Measurements from ENCODE around the gene CCDC88C. TPM values are rescaled to one million over a fixed set of nuclear protein-coding genes. Genes with fewer than 3 reads are reported as not detected.

Gene CCDC88C
- polyA plus RNA-seq, 1 donor (not counting 4 experiments of a cell fraction or from before 2014, with no cell fraction given), result 2.4 TPM

DNA sequence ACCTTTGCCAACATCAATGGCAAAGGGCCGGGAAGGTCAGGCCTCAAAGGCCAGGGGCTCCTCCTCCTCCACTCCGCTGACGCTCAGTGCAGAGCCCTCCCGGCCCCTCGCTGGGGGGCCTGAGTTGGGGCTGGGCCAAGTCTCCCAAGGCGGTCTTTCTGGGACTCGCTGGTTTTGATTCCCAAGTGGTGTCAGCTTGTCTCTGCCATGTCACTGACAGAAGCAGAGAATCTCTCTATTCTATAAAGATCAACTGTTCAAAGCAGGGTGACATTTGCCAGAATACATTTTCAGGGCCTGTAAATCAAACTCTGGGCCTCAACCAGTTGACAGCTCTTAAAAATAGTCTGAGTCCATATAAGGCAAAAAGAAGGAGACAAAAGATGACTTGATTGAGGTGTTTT lies 75.9 kb downstream of the CCDC88C start:
- Histone ChIP-seq H3K79me2 (ENCODE audit: control insufficient read depth, insufficient read depth, low read length) (no peaks in the 10 kb centered on the region), H3K9ac (ENCODE audit: control insufficient read depth, extremely low read depth, insufficient read depth, low read length) (no peak overlapping the region), H4K20me1 (ENCODE audit: control insufficient read depth, extremely low read depth, insufficient read depth, low read length) (no peaks in the 10 kb centered on the region), H3K9me3 (ENCODE audit: control insufficient read depth, low read depth, low read length) (no peaks in the 10 kb centered on the region), H3K4me3 (ENCODE audit: control insufficient read depth in 2 of 3, extremely low read depth in 1 of 3, insufficient read depth in 2 of 3, low read depth in 1 of 3, low read length in 3 of 3) (no peak overlapping the region), H3K27ac (ENCODE audit: control insufficient read depth, insufficient read depth, low read length) (no peak overlapping the region), H3K4me1 (ENCODE audit: control insufficient read depth, extremely low read depth, insufficient read depth, low read length) (no peaks in the 10 kb centered on the region), H3K27me3 (ENCODE audit: control insufficient read depth, extremely low read depth, insufficient read depth, low read length) (no peaks in the 10 kb centered on the region), H2AFZ (ENCODE audit: control insufficient read depth, low read length) (no peak overlapping the region), H3K36me3 (ENCODE audit: control insufficient read depth in 2 of 2, extremely low read depth in 1 of 2, insufficient read depth in 2 of 2, low read length in 2 of 2) (no peaks in the 10 kb centered on the region), H3K4me2 (ENCODE audit: control insufficient read depth, extremely low read depth, insufficient read depth, low read depth, low read length) (no peak overlapping the region), H3K9me1 (ENCODE audit: control insufficient read depth, extremely low read depth, insufficient read depth, low read length) (no peaks in the 10 kb centered on the region)
- TF ChIP-seq EZH2 (IDR thresholded peaks at IDR 0.05; ENCODE audit: low read length), result no peak
- TF ChIP-seq, protein P1, sequence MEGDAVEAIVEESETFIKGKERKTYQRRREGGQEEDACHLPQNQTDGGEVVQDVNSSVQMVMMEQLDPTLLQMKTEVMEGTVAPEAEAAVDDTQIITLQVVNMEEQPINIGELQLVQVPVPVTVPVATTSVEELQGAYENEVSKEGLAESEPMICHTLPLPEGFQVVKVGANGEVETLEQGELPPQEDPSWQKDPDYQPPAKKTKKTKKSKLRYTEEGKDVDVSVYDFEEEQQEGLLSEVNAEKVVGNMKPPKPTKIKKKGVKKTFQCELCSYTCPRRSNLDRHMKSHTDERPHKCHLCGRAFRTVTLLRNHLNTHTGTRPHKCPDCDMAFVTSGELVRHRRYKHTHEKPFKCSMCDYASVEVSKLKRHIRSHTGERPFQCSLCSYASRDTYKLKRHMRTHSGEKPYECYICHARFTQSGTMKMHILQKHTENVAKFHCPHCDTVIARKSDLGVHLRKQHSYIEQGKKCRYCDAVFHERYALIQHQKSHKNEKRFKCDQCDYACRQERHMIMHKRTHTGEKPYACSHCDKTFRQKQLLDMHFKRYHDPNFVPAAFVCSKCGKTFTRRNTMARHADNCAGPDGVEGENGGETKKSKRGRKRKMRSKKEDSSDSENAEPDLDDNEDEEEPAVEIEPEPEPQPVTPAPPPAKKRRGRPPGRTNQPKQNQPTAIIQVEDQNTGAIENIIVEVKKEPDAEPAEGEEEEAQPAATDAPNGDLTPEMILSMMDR (optimal IDR thresholded peaks at IDR 0.05 in 1 of 3, IDR thresholded peaks at IDR 0.05 in 1 of 3, conservative IDR thresholded peaks at IDR 0.05 in 1 of 3; ENCODE audit: extremely low read depth in 1 of 3, insufficient read depth in 2 of 3, low read length in 3 of 3), result no peak
- no peak for FAIRE-seq
- dilution Hi-C loops (cut with MboI; ENCODE audit: extremely low pct_ligation_motif_present, low sequenced_read_pairs), result no loop called here
- no peak for DNase-seq (ENCODE audit: low read depth, low spot score)

DNA sequence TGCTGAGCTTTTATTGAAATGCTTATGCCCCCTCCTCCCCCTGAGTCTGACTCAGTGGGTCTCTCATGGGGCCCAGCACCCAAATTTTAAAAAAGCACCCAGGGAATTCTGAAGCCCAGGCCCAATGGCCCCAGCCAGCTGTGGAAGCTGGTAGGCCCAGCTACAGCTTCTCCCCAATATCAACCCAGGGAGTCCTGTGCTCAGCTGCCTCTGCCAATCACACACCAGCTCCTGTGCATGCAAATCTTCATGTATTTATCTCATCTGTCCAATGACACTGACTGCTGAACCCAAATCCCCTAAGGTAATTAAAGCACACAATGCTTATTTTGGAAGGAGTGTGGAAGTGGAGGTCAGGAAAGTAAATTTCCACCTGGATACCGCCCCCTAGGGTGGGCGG lies 76.3 kb downstream of the CCDC88C start:
- no peak overlapping the region for H3K4me3 ChIP-seq (ENCODE audit: control insufficient read depth in 2 of 3, extremely low read depth in 1 of 3, insufficient read depth in 2 of 3, low read depth in 1 of 3, low read length in 3 of 3)
- H3K9me1 ChIP-seq (ENCODE audit: control insufficient read depth, extremely low read depth, insufficient read depth, low read length), result no peaks in the 10 kb centered on the region
- dilution Hi-C loops (cut with MboI; ENCODE audit: extremely low pct_ligation_motif_present, low sequenced_read_pairs), result no loop called here
- no peak overlapping the region for H3K4me2 ChIP-seq (ENCODE audit: control insufficient read depth, extremely low read depth, insufficient read depth, low read depth, low read length)
- FAIRE-seq (no peak), DNase-seq (ENCODE audit: low read depth, low spot score) (no peak)
- H3K79me2 ChIP-seq (ENCODE audit: control insufficient read depth, insufficient read depth, low read length), result no peaks in the 10 kb centered on the region
- no peaks in the 10 kb centered on the region for H3K36me3 ChIP-seq (ENCODE audit: control insufficient read depth in 2 of 2, extremely low read depth in 1 of 2, insufficient read depth in 2 of 2, low read length in 2 of 2)
- no peak overlapping the region for H3K27ac ChIP-seq (ENCODE audit: control insufficient read depth, insufficient read depth, low read length)
- no peak overlapping the region for H3K9ac ChIP-seq (ENCODE audit: control insufficient read depth, extremely low read depth, insufficient read depth, low read length)
- TF ChIP-seq EZH2 (IDR thresholded peaks at IDR 0.05; ENCODE audit: low read length), result no peak
- TF ChIP-seq, protein P1 (optimal IDR thresholded peaks at IDR 0.05 in 1 of 3, IDR thresholded peaks at IDR 0.05 in 1 of 3, conservative IDR thresholded peaks at IDR 0.05 in 1 of 3; ENCODE audit: extremely low read depth in 1 of 3, insufficient read depth in 2 of 3, low read length in 3 of 3), result no peak
- H4K20me1 ChIP-seq (ENCODE audit: control insufficient read depth, extremely low read depth, insufficient read depth, low read length), result no peaks in the 10 kb centered on the region
- no peaks in the 10 kb centered on the region for H3K27me3 ChIP-seq (ENCODE audit: control insufficient read depth, extremely low read depth, insufficient read depth, low read length)
- no peaks in the 10 kb centered on the region for H3K4me1 ChIP-seq (ENCODE audit: control insufficient read depth, extremely low read depth, insufficient read depth, low read length)
- H2AFZ ChIP-seq (ENCODE audit: control insufficient read depth, low read length), result no peak overlapping the region
- no peaks in the 10 kb centered on the region for H3K9me3 ChIP-seq (ENCODE audit: control insufficient read depth, low read depth, low read length)

All from keratinocyte (primary cell).